Liver (tissue), 9 donors: ENCODE results near the gene TRMT44. TPM values are rescaled to one million over a fixed set of nuclear protein-coding genes. Genes with fewer than 3 reads are reported as not detected.

ENCODE experiments used
- DNase-seq: peaks from one replicate; pipeline ENCODE4 v3.0.0-alpha.2; 2017; ENCODE audit warnings: low spot score
- H3K27ac ChIP-seq, 2 donors: one replicate each; pipeline ENCODE4 v1.7.0; 2013; ENCODE audit warnings: inconsistent platforms in 2 of 2, low read length in 2 of 2, control low read depth in 1 of 2, low read depth in 1 of 2, mild to moderate bottlenecking in 1 of 2
- H3K27me3 ChIP-seq, 4 donors: one replicate each; pipeline versions ENCODE4 v1.6.1 to v1.7.0; 2013; ENCODE audit warnings: low read length in 3 of 4, inconsistent platforms in 1 of 4, mild to moderate bottlenecking in 1 of 4, moderate library complexity in 1 of 4; ENCODE audit not compliant: control insufficient read depth in 4 of 4, insufficient read depth in 4 of 4
- H3K36me3 ChIP-seq, 4 donors: one replicate each; pipeline versions ENCODE4 v1.6.1 to v1.7.0; 2013; ENCODE audit warnings: low read length in 3 of 4, mild to moderate bottlenecking in 3 of 4, low read depth in 1 of 4, moderate library complexity in 1 of 4; ENCODE audit not compliant: control insufficient read depth in 4 of 4, insufficient read depth in 3 of 4
- H3K4me1 ChIP-seq, 4 donors: one replicate each; pipeline versions ENCODE4 v1.6.1 to v1.7.0; 2013; ENCODE audit warnings: low read length in 3 of 4, mild to moderate bottlenecking in 3 of 4, moderate library complexity in 1 of 4; ENCODE audit not compliant: control insufficient read depth in 4 of 4, insufficient read depth in 4 of 4
- H3K4me3 ChIP-seq, 3 donors: one replicate each; pipeline versions ENCODE4 v1.6.1 to v1.7.0; 2013; ENCODE audit warnings: low read length in 3 of 3, control low read depth in 1 of 3, low read depth in 1 of 3, mild to moderate bottlenecking in 1 of 3
- H3K9ac ChIP-seq, 2 donors: one replicate each; pipeline ENCODE4 v1.7.0; 2013; ENCODE audit warnings: low read length in 2 of 2, mild to moderate bottlenecking in 2 of 2, moderate library complexity in 2 of 2, control low read depth in 1 of 2, low read depth in 1 of 2
- H3K9me3 ChIP-seq, 4 donors: one replicate each; pipeline versions ENCODE4 v1.6.1 to v1.7.0; 2013; ENCODE audit warnings: low read length in 3 of 4; ENCODE audit not compliant: control insufficient read depth in 4 of 4
- ATF3 ChIP-seq: IDR thresholded peaks from 2 replicates; pipeline ENCODE4 v1.6.1; 2016; ENCODE audit warnings: antibody characterized with exemption
- CTCF ChIP-seq: fragments of 150-350 bp; IDR thresholded peaks from 2 replicates; pipeline ENCODE4 v1.5.1; 2017; ENCODE audit warnings: improper control_type of control experiment, low read depth, low read length; ENCODE audit not compliant: missing input control
- EGR1 ChIP-seq, 2 donors: IDR thresholded peaks; 2 replicates each; pipeline ENCODE4 v1.6.1; 2016 to 2018; ENCODE audit warnings: antibody characterized with exemption in 2 of 2, low read depth in 2 of 2
- FOXA2 ChIP-seq: IDR thresholded peaks from 2 replicates; pipeline ENCODE4 v1.6.1; 2016; ENCODE audit warnings: antibody characterized with exemption
- GABPA ChIP-seq, 2 donors: IDR thresholded peaks in 1 of 2; conservative IDR thresholded peaks in 1 of 2; 2 replicates each; pipeline ENCODE4 v1.6.1; 2016; ENCODE audit warnings: antibody characterized with exemption in 2 of 2, mild to moderate bottlenecking in 1 of 2, moderate library complexity in 1 of 2
- HNF4A ChIP-seq, 2 donors: conservative IDR thresholded peaks; 2 replicates each; pipeline ENCODE4 v1.6.1; 2016; ENCODE audit warnings: antibody characterized with exemption in 2 of 2, mild to moderate bottlenecking in 2 of 2
- JUND ChIP-seq, 2 donors: IDR thresholded peaks; 2 replicates each; pipeline ENCODE4 v1.6.1; 2016; ENCODE audit warnings: antibody characterized with exemption in 2 of 2
- MAX ChIP-seq: IDR thresholded peaks from 2 replicates; pipeline ENCODE4 v1.6.1; 2016; ENCODE audit warnings: antibody characterized with exemption
- NR2F2 ChIP-seq: IDR thresholded peaks from 2 replicates; pipeline ENCODE4 v1.6.1; 2016; ENCODE audit warnings: antibody characterized with exemption
- RAD21 ChIP-seq, 2 donors: IDR thresholded peaks; 2 replicates each; pipeline ENCODE4 v1.6.1; 2016; ENCODE audit warnings: antibody characterized with exemption in 2 of 2, mild to moderate bottlenecking in 2 of 2
- RXRA ChIP-seq, 2 donors: IDR thresholded peaks; 2 replicates each; pipeline ENCODE4 v1.6.1; 2017 to 2018; ENCODE audit warnings: antibody characterized with exemption in 2 of 2, mild to moderate bottlenecking in 1 of 2
- SP1 ChIP-seq: IDR thresholded peaks from 2 replicates; pipeline ENCODE4 v1.6.1; 2018; ENCODE audit warnings: antibody characterized with exemption, mild to moderate bottlenecking
- WGBS: extraction: QIAGEN DNeasy Blood & Tissue Kit; methylation state at CpG from one replicate; pipeline ENCODE4 v1.1.7; 2013; 5-methylcytosine and 5-hydroxymethylcytosine counted together
- polyA plus RNA-seq, 2 donors: library from polyadenylated mRNA; stranded (reverse) in 1 of 2; unstranded in 1 of 2; fragments of 200-250 nt in 1 of 2; fragments of >200 nt in 1 of 2; fragmentation: Nextera tagmentation in 1 of 2; extraction: Ambion mirVana in 1 of 2; gene quantifications; one replicate each; pipeline versions ENCODE4 v1.2.1 to v1.2.3, GENCODE V29; 2013 to 2015
- total RNA-seq, 2 donors: library from RNA; depleted of rRNA; stranded (reverse); fragments of >200 nt; gene quantifications; one replicate each; pipeline ENCODE4 v1.2.3, GENCODE V29; 2014
- TF ChIP-seq, protein P1 (sequence below): IDR thresholded peaks from 2 replicates; pipeline ENCODE4 v1.6.1; 2016; ENCODE audit warnings: antibody characterized with exemption, mild to moderate bottlenecking
- donor health status: healthy.
- donor health status: healthy.
- donor health status: healthy.
- donor health status: healthy.
- donor health status: healthy.

The TRMT44 gene
- total and polyA plus RNA-seq, 4 donors = 3.0 to 16.0 (median 5.7) TPM

DNA sequence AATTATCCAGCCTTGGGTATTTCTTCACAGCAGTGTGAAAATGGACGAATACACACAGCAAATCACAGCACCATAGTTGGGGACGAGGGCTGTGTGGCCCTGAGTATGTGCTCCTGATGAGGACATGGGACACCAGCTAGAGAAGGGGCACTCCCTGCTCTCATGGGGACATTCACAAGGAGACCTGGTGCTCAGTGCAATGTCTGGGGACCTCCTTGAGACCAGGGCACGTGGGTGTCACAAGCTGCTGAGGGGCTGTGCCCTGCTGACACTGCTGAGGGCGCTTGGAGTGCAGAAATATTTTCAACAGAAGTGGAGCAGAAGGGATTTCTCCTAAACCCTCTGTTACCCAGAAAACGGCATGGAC, 65.4 kb downstream of the TRMT44 start:
- 71% methylated on average over 5 of the region's 5 CpGs for WGBS
- Histone ChIP-seq H3K9ac (no peak overlapping the region), H3K27ac (no peak overlapping the region), H3K36me3 (no peaks in the 10 kb centered on the region), H3K4me1 (no peaks in the 10 kb centered on the region), H3K9me3 (no peaks in the 10 kb centered on the region), H3K27me3 (no peaks in the 10 kb centered on the region), H3K4me3 (no peak overlapping the region)
- TF ChIP-seq RAD21 (IDR thresholded peaks at IDR 0.05) (no peak), HNF4A (conservative IDR thresholded peaks at IDR 0.05) (no peak), ATF3 (no peak), CTCF (no peak), GABPA (IDR thresholded peaks at IDR 0.05 in 1 of 2, conservative IDR thresholded peaks at IDR 0.05 in 1 of 2) (no peak), JUND (IDR thresholded peaks at IDR 0.05) (no peak), FOXA2 (no peak), SP1 (no peak), EGR1 (IDR thresholded peaks at IDR 0.05; ENCODE audit: low read depth in 2 of 2) (no peak), MAX (no peak)
- TF ChIP-seq, protein P1, sequence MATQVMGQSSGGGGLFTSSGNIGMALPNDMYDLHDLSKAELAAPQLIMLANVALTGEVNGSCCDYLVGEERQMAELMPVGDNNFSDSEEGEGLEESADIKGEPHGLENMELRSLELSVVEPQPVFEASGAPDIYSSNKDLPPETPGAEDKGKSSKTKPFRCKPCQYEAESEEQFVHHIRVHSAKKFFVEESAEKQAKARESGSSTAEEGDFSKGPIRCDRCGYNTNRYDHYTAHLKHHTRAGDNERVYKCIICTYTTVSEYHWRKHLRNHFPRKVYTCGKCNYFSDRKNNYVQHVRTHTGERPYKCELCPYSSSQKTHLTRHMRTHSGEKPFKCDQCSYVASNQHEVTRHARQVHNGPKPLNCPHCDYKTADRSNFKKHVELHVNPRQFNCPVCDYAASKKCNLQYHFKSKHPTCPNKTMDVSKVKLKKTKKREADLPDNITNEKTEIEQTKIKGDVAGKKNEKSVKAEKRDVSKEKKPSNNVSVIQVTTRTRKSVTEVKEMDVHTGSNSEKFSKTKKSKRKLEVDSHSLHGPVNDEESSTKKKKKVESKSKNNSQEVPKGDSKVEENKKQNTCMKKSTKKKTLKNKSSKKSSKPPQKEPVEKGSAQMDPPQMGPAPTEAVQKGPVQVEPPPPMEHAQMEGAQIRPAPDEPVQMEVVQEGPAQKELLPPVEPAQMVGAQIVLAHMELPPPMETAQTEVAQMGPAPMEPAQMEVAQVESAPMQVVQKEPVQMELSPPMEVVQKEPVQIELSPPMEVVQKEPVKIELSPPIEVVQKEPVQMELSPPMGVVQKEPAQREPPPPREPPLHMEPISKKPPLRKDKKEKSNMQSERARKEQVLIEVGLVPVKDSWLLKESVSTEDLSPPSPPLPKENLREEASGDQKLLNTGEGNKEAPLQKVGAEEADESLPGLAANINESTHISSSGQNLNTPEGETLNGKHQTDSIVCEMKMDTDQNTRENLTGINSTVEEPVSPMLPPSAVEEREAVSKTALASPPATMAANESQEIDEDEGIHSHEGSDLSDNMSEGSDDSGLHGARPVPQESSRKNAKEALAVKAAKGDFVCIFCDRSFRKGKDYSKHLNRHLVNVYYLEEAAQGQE = no peak
- no peak for DNase-seq

DNA sequence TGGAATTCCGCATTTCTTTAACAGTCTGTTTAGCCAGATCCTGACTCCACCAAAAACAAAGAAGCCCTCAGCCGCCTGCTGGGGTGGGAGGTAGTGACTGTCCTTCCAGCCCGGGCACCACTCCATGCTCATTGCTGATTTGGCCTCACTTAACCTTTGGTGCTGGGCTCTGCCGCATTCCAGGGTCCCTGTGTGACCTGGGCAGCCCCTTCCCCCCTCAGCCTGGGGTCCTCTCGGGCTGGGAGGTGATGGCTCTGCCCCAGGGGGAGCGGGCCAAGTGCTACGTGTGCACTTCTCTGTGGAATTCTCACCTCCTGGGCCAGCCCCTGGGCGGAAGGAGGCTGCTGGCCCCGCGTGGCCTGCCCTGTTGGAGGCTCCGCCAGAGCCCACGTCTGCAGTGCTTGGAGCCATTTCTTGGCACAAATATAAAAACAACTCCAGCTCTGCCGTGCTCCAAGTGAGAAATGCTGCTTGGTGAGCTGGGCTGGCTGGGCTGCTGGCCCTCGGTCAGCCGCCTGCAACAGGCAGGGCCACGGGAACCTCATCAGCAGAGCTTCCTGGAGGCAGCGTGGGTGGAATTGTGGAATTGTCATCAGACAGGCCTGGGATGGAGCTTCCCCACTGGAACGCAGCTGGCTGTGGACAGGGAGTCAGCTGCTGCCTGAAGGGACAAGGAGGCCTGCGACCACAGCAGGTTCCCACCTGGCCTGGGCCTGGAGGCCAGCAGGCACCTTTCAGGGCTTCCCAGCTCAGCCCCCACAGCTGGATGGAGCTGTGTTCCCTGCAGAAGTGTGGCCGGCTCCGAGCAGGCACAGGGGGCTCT, 66.0 kb downstream of the TRMT44 start:
- WGBS = 67% methylated on average over 21 of the region's 21 CpGs
- no peaks in the 10 kb centered on the region for H3K36me3 ChIP-seq
- no peaks in the 10 kb centered on the region for H3K4me1 ChIP-seq
- no peaks in the 10 kb centered on the region for H3K27me3 ChIP-seq
- H3K4me3 ChIP-seq = no peak overlapping the region
- no peak overlapping the region for H3K9ac ChIP-seq
- H3K9me3 ChIP-seq = no peaks in the 10 kb centered on the region
- TF ChIP-seq SP1 (no peak), RXRA (IDR thresholded peaks at IDR 0.05) (peak in 1 of 2 donors; percentile 32), NR2F2 (peak; percentile 64)
- DNase-seq = no peak
- no peak overlapping the region for H3K27ac ChIP-seq
